NCI-H146 (cell line): ENCODE results near the gene CCNK.

Source experiments
- DNase-seq: peaks from one replicate; lab custom pipeline; 2025; lab: John Stamatoyannopoulos, UW

CCNK gene

GRCh38 chr14:99480917-99481744 is at the start of gene CCNK:
Gene CCNK, plus strand, starts transcription at chr14:99481409. Its CDS starts 11,269 bp downstream, at chr14:99492678.
- peak; percentile 98 for DNase-seq

- no peak for DNase-seq
Measured at GRCh38 chr14:99431986-99432385, 49.2 kb upstream of the CCNK start.

GRCh38 chr14:99432485-99432884 is 48.7 kb upstream of the CCNK start:
- no peak for DNase-seq

- no peak for DNase-seq
Measured at GRCh38 chr14:99435327-99435726, 45.9 kb upstream of the CCNK start.

- DNase-seq = no peak
Measured at GRCh38 chr14:99436247-99437180, 44.7 kb upstream of the CCNK start.

- DNase-seq = no peak
Measured at GRCh38 chr14:99437706-99438105, 43.5 kb upstream of the CCNK start.

- DNase-seq = no peak
Measured at GRCh38 chr14:99440278-99440677, 40.9 kb upstream of the CCNK start.

GRCh38 chr14:99441157-99441870 is 39.9 kb upstream of the CCNK start:
- DNase-seq = no peak

GRCh38 chr14:99441918-99442317 is 39.3 kb upstream of the CCNK start:
- DNase-seq = no peak

- DNase-seq = no peak
Measured at GRCh38 chr14:99445931-99446330, 35.3 kb upstream of the CCNK start.

GRCh38 chr14:99447739-99448138 is 33.5 kb upstream of the CCNK start:
- DNase-seq = no peak

- DNase-seq = no peak
Measured at GRCh38 chr14:99450266-99450665, 30.9 kb upstream of the CCNK start.

- DNase-seq = no peak
Measured at GRCh38 chr14:99451234-99451633, 30.0 kb upstream of the CCNK start.

- DNase-seq = no peak
Measured at GRCh38 chr14:99452968-99453367, 28.2 kb upstream of the CCNK start.

GRCh38 chr14:99454246-99454645 is 27.0 kb upstream of the CCNK start:
- no peak for DNase-seq

GRCh38 chr14:99459481-99460100 is 21.6 kb upstream of the CCNK start:
- DNase-seq = no peak

GRCh38 chr14:99460793-99461192 is 20.4 kb upstream of the CCNK start:
- DNase-seq = no peak

- DNase-seq = no peak
Measured at GRCh38 chr14:99461411-99462085, 19.7 kb upstream of the CCNK start.

GRCh38 chr14:99462210-99462609 is 19.0 kb upstream of the CCNK start:
- DNase-seq = no peak

GRCh38 chr14:99463974-99464373 is 17.2 kb upstream of the CCNK start:
- DNase-seq = no peak

GRCh38 chr14:99465288-99465687 is 15.9 kb upstream of the CCNK start:
- DNase-seq = no peak
